Endothelial cell of umbilical vein (primary cell): Measurements from ENCODE around the gene DSC1. TPM values are rescaled to one million over a fixed set of nuclear protein-coding genes. Genes with fewer than 3 reads are reported as not detected.

ENCODE experiments used
- BruUV-seq: library from RNA; stranded (reverse); fragments of 400-500 nt; replicated peaks from 2 replicates; lab custom pipeline; 2021; lab: Mats Ljungman, UMichigan
- CTCF ChIA-PET: fragments of 300-600, 350-600 bp; sonication (Branson Sonifier 250); formaldehyde crosslinking; loops from one replicate; lab custom pipeline; 2021; ENCODE audit warnings: antibody characterized with exemption, inconsistent platforms; lab: Charles Lee
- POLR2A ChIA-PET: fragments of 300-600, 350-600 bp; sonication (Branson Sonifier 250); formaldehyde crosslinking; loops from one replicate; lab custom pipeline; 2021; ENCODE audit warnings: antibody characterized with exemption, inconsistent platforms; lab: Charles Lee
- DNase-seq: peaks from one replicate; pipeline ENCODE4 v3.0.0-alpha.2; 2011; ENCODE audit warnings: low read depth, low spot score
- FAIRE-seq: peaks from 2 replicates; lab custom pipeline; 2011; peaks lifted over from hg19 to GRCh38; lab: Jason Lieb, UNC
- H2AFZ ChIP-seq: 2 replicates; pipeline ENCODE4 v1.6.0; 2012; ENCODE audit warnings: low read depth, low read length, control low read depth, inconsistent platforms
- H3K27ac ChIP-seq: 2 replicates; pipeline ENCODE4 v1.5.1; 2011; ENCODE audit warnings: low read depth, mild to moderate bottlenecking, control low read depth, low read length, moderate library complexity; ENCODE audit not compliant: insufficient read depth
- H3K27me3 ChIP-seq, 2 experiments: 2 replicates each; pipeline versions ENCODE4 v1.6.0 to v1.6.1; 2011; ENCODE audit warnings: low read length in 2 of 2, mixed read lengths in 1 of 2; ENCODE audit not compliant: control insufficient read depth in 2 of 2, insufficient read depth in 2 of 2
- H3K36me3 ChIP-seq, 2 experiments: 2 replicates in 1 of 2; 3 replicates in 1 of 2; pipeline ENCODE4 v1.5.1; 2011; ENCODE audit warnings: low read length in 2 of 2, mild to moderate bottlenecking in 1 of 2, moderate library complexity in 1 of 2; ENCODE audit not compliant: control insufficient read depth in 2 of 2, insufficient read depth in 2 of 2; ENCODE audit errors: extremely low read depth in 1 of 2
- H3K4me1 ChIP-seq: 3 replicates; pipeline ENCODE4 v1.5.1; 2011; ENCODE audit warnings: mild to moderate bottlenecking, low read length; ENCODE audit not compliant: control insufficient read depth, insufficient read depth; ENCODE audit errors: extremely low read depth
- H3K4me2 ChIP-seq: 2 replicates; pipeline ENCODE4 v1.6.1; 2011; ENCODE audit warnings: low read length, control low read depth, mixed read lengths; ENCODE audit not compliant: insufficient read depth
- H3K4me3 ChIP-seq, 3 experiments: fragments of 200-600 bp in 1 of 3; sonication (generic), shearing (Covaris generic) in 1 of 3; replicated peaks in 1 of 3; 2 replicates each; pipeline ENCODE4 v1.5.1; 2011 to 2016; ENCODE audit warnings: control low read depth in 3 of 3, low read length in 3 of 3, mild to moderate bottlenecking in 2 of 3, inconsistent platforms in 1 of 3, low read depth in 1 of 3, moderate library complexity in 1 of 3; ENCODE audit not compliant: insufficient read depth in 1 of 3
- H3K79me2 ChIP-seq: 2 replicates; pipeline ENCODE4 v1.6.0; 2012; ENCODE audit warnings: low read length, inconsistent platforms; ENCODE audit not compliant: control insufficient read depth, insufficient read depth
- H3K9ac ChIP-seq: replicated peaks from 2 replicates; pipeline ENCODE3; 2011; ENCODE audit warnings: low read length, control low read depth; ENCODE audit not compliant: insufficient read depth; ENCODE audit errors: extremely low read depth
- H3K9me1 ChIP-seq: replicated peaks from 3 replicates; pipeline ENCODE4 v1.6.0; 2011; ENCODE audit warnings: mild to moderate bottlenecking, low read length; ENCODE audit not compliant: control insufficient read depth, insufficient read depth; ENCODE audit errors: extremely low read depth
- H3K9me3 ChIP-seq: replicated peaks from 2 replicates; pipeline ENCODE4 v1.5.1; 2012; ENCODE audit warnings: low read length, inconsistent platforms; ENCODE audit not compliant: control insufficient read depth, insufficient read depth
- H4K20me1 ChIP-seq: replicated peaks from 2 replicates; pipeline ENCODE3; 2011; ENCODE audit warnings: mild to moderate bottlenecking, low read length; ENCODE audit not compliant: control insufficient read depth, insufficient read depth; ENCODE audit errors: extremely low read depth
- EZH2 ChIP-seq: IDR thresholded peaks from 2 replicates; pipeline ENCODE4 v1.6.1; 2012; ENCODE audit warnings: borderline replicate concordance, low read depth, mild to moderate bottlenecking, moderate library complexity, low read length, inconsistent platforms; ENCODE audit not compliant: severe bottlenecking
- FOS ChIP-seq: IDR thresholded peaks from 2 replicates; pipeline ENCODE4 v1.6.1; 2011; ENCODE audit warnings: mild to moderate bottlenecking, low read length, moderate library complexity, borderline replicate concordance; ENCODE audit not compliant: insufficient read depth
- GATA2 ChIP-seq: IDR thresholded peaks from 2 replicates; pipeline ENCODE4 v1.7.0; 2011; ENCODE audit warnings: low read depth, mild to moderate bottlenecking, moderate library complexity, mixed read lengths, low read length; ENCODE audit not compliant: insufficient read length, insufficient read depth
- JUN ChIP-seq: IDR thresholded peaks from 2 replicates; pipeline ENCODE4 v1.6.1; 2011; ENCODE audit warnings: borderline replicate concordance, low read depth; ENCODE audit not compliant: insufficient read length, insufficient read depth
- MAX ChIP-seq: IDR thresholded peaks from 2 replicates; pipeline ENCODE4 v1.6.1; 2011; ENCODE audit not compliant: insufficient read depth, insufficient read length
- MYC ChIP-seq: IDR thresholded peaks from one replicate; pipeline ENCODE4 v1.6.1; 2011; ENCODE audit warnings: mild to moderate bottlenecking, low read depth, low read length
- POLR2A ChIP-seq: IDR thresholded peaks from 2 replicates; pipeline ENCODE4 v1.6.1; 2012; ENCODE audit warnings: low read depth, mild to moderate bottlenecking, control low read depth, low read length
- dilution Hi-C: fragments of 300-500 bp; cut with MboI; formaldehyde crosslinking; loops from one replicate; pipeline ENCODE4 v1.15.0; 2019; ENCODE audit warnings: low sequenced_read_pairs; ENCODE audit not compliant: extremely low pct_ligation_motif_present
- intact Hi-C: fragments of 100-400 bp; cut with micrococcal nuclease; formaldehyde crosslinking; loops from one replicate; pipeline ENCODE4 v1.10.0; 2022
- polyA plus RNA-seq, 4 experiments: library from polyadenylated mRNA; depleted of rRNA in 3 of 4; stranded (reverse) in 3 of 4; unstranded in 1 of 4; fragments of >200 nt; gene quantifications; 2 replicates each; pipeline versions ENCODE4 v1.2.1 to v1.2.3, GENCODE V29; 2011 to 2012; ENCODE audit warnings: missing spikeins in 1 of 4
- total RNA-seq: library from RNA; stranded (reverse); gene quantifications from 2 replicates; pipeline ENCODE4 v1.2.3, GENCODE V29; 2021
- TF ChIP-seq, protein P1 (sequence below), 2 donors: IDR thresholded peaks; 1 replicate in 1 of 2; 2 replicates in 1 of 2; pipeline ENCODE4 v1.5.1; 2011; ENCODE audit warnings: low read length in 2 of 2, mild to moderate bottlenecking in 2 of 2, moderate library complexity in 2 of 2, control low read depth in 1 of 2, inconsistent platforms in 1 of 2, low read depth in 1 of 2; ENCODE audit not compliant: insufficient read depth in 1 of 2; ENCODE audit errors: extremely low read depth in 1 of 2

The DSC1 gene
- total and polyA plus RNA-seq, 2 donors (not counting 3 experiments of a cell fraction or from before 2014, with no cell fraction given): not detected

DNA sequence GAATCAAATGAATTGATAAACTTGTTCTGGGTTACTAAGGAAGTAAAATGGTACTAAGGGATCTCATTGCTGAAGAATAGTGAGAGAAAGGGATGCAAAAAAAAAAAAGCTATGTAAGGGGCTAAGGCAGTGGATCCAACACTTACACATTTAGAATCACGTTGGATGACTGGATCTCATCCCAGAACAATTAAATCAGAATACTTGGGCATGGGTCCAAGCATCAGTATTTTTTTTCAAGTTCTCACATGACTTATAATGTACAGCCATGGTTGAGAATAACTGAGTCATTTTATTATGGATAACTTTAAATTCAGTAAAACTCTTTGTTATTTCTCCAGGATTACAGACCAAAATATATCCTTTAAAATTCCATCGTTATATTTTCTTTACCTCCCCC is 8.5 kb downstream of the DSC1 start:
- intact Hi-C loops (no loop called here), dilution Hi-C loops (no loop called here)
- no peak for FAIRE-seq

More for the DNA sequence above, 8.5 kb downstream of the DSC1 start:
- BruUV-seq: no TSS peak
- no peaks in the 10 kb centered on the region for H3K79me2 ChIP-seq
- no peaks in the 10 kb centered on the region for H3K4me1 ChIP-seq
- H3K27me3 ChIP-seq: no peaks in the 10 kb centered on the region
- ChIA-PET POLR2A (no interaction called here), CTCF (no interaction called here)
- no peak overlapping the region for H2AFZ ChIP-seq
- H3K4me2 ChIP-seq: no peak overlapping the region
- no peaks in the 10 kb centered on the region for H3K36me3 ChIP-seq
- H3K27ac ChIP-seq: no peak overlapping the region
- H3K4me3 ChIP-seq: no peak overlapping the region
- no peaks in the 10 kb centered on the region for H4K20me1 ChIP-seq
- DNase-seq: no peak
- TF ChIP-seq FOS (no peak), GATA2 (no peak), MYC (no peak), POLR2A (no peak), MAX (no peak), JUN (no peak), EZH2 (no peak)
- TF ChIP-seq, protein P1, sequence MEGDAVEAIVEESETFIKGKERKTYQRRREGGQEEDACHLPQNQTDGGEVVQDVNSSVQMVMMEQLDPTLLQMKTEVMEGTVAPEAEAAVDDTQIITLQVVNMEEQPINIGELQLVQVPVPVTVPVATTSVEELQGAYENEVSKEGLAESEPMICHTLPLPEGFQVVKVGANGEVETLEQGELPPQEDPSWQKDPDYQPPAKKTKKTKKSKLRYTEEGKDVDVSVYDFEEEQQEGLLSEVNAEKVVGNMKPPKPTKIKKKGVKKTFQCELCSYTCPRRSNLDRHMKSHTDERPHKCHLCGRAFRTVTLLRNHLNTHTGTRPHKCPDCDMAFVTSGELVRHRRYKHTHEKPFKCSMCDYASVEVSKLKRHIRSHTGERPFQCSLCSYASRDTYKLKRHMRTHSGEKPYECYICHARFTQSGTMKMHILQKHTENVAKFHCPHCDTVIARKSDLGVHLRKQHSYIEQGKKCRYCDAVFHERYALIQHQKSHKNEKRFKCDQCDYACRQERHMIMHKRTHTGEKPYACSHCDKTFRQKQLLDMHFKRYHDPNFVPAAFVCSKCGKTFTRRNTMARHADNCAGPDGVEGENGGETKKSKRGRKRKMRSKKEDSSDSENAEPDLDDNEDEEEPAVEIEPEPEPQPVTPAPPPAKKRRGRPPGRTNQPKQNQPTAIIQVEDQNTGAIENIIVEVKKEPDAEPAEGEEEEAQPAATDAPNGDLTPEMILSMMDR (IDR thresholded peaks at IDR 0.05; ENCODE audit: extremely low read depth in 1 of 2, insufficient read depth in 1 of 2, low read depth in 1 of 2, low read length in 2 of 2): no peak
- no peaks in the 10 kb centered on the region for H3K9me1 ChIP-seq
- H3K9ac ChIP-seq: no peak overlapping the region
- H3K9me3 ChIP-seq: no peaks in the 10 kb centered on the region
